Measurements from ENCODE around the gene SPTBN4.
"Not testable (repeated sequence)": the region's sequence is repeated elsewhere in the genome, so short reads cannot be mapped to it uniquely, and the experiment has no call there.

The SPTBN4 gene

DNA sequence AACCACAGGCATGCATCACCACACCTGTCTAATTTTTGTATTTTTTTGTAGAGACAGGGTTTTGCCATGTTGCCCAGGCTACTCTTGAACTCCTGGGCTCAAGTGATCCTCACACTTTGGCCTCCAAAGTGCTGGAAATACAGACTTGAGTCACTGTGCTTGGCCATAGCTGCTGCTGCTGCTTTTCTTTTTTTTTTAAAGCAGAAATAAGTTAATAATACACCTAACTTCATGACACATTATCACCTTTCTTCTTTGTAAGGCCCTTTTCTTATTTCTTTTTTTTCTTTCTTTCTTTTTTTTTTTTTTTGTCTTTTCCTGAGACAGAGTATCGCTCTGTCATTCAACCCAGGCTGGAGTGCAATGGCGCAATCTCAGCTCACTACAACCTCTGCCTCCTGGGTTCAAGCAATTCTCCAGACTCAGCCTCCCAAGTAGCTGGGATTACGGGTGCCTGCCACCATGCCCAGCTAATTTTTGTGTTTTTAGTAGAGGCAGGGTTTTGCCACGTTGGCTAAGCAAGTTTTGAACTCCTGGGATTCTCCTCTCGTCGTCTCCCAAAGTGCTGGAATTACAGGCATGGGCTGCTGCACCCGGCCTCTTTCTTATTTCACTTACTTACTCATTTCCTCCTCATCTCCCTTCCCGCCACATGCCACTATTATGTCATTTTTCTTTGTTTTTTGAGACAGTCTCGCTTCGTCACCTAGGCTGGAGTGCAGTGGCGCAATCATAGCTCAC lies 118.6 kb downstream of the SPTBN4 start:
- no peak for DNase-seq (ENCODE audit: extremely low read depth in 1 of 2, low read depth in 1 of 2)

DNA sequence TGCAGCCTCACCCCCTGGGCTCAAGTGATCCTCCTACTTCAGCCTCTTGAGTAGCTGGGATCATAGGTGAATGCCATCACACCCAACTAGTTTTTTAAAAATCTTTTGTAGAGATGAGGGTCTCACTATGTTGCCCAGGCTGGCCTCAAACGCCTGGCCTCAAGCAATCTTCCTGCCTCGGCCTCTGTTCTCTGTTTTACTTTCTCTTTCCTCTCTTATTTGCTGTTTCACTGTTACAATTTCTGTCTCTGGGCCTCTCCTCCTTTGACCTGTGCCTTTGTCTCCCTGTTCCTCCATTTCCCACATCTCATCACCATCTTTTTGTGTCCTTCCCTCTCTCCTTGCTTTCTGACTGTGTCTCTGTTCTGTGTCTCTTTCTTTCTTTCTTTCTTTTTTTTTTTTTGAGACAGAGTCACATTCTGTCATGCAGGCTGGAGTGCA lies 119.2 kb downstream of the SPTBN4 start:
- no peak for DNase-seq (ENCODE audit: extremely low read depth in 1 of 2, low read depth in 1 of 2)

DNA sequence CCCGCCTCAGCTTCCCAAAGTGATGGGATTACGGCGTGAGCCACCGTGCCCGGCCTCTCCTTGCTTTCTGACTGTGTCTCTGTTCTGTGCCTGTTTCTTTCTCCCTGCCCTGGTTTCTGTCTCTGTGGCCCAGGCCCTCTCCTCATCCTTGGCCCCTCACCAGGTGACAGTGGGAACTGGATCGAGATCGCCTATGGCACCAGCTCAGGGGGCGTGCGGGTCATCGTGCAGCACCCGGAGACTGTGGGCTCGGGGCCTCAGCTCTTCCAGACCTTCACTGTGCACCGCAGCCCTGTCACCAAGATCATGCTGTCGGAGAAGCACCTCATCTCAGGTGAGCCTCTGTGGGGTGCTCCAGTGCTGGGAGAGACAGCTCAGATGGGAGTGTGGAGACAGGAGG lies 119.8 kb downstream of the SPTBN4 start:
- DNase-seq (ENCODE audit: extremely low read depth in 1 of 2, low read depth in 1 of 2), result no peak

DNA sequence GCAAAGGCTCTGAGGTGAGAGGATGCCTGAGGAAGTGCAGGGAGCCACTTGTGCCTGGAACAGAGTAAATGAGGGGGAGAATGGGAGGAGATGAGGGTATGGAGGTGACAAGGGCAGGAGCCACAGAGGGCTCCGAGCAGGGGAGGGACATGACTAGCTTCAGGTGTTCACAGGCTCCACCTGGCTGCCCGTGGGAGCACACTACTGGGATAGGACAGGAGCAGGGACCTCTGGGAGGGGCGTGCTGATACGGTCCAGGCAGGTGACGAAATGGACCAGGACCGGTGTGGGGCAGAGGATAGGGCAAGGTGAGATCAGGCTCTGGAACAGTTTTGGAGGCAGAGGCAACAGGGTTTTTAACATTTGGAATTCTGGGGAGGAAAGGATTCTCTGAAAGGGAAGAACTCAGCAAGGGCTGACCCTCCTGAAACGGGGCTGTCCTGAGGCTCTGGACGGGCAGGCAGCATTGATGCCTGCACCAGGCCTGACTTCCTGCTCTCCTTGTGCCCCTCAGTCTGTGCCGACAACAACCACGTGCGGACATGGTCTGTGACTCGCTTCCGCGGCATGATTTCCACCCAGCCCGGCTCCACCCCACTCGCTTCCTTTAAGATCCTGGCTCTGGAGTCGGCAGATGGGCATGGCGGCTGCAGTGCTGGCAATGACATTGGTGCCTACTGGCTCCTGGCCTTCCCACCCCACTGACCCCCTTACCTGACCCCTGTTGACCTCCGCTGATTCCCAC lies 121.5 kb downstream of the SPTBN4 start:
- DNase-seq (ENCODE audit: extremely low read depth in 1 of 2, low read depth in 1 of 2), result no peak

DNA sequence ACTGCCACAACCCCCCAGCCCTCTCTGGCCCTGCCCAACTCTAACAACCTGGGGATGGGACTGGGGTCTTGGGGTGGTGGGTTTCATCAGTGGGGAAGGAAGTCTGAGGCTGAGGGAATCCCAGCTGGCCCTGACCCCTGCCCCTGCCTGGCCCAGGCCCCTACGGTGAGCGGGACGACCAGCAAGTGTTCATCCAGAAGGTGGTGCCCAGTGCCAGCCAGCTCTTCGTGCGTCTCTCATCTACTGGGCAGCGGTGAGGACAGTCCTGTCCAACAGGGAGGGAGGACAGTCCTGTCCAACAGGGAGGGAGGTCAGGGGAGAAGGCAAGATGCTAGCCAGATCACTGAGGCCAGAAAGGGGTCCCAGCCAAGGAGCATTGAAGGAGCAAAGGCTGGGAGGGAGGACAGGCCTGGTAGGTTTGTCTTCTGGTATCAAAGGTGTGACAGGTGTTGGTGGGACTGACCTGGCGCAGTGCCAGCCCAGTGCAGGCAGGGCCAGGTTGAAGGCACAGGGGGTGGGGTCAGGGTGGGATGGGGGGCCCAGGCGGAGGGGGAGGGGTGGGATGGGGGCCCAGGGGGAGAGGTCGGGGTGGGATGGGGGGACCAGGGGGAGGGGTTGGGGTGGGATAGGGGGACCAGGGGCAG lies 122.2 kb downstream of the SPTBN4 start:
- DNase-seq (ENCODE audit: extremely low read depth in 1 of 2, low read depth in 1 of 2), result no peak

DNA sequence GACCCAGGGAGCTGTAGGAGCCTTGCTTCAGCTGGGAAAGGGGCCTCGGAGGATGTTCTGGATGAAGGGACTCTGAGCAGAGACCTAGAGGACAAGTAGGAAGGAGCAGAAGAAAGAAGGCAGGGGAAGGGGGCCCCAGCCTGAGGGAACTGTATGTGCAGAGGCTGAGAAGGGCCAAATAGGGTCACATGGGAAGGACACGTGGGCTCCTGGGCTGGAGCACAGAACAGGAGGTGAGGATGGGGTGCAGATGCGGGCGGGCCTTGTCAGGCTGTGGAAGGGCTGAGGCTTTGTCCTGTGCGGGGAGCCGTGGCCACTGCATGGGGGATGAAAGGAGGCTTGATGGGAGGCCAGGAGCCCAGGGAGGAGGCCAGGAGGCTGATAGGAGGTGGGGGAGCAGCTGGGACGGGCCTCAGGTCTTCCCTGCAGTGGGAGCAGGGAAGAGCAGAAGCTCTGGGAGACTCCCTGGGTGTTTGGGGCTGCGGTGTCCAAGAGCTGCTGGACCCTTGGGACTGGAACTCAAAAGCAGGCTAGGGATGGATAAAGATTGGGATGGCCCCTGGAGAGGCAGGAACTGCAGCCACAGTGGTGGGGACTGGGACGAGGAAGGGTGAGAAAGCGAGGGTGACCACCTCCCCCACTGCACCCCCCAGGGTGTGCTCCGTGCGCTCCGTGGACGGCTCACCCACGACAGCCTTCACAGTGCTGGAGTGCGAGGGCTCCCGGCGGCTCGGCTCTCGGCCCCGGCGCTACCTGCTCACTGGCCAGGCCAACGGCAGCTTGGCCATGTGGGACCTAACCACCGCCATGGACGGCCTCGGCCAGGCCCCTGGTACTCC lies 123.0 kb downstream of the SPTBN4 start:
- no peak for DNase-seq (ENCODE audit: extremely low read depth in 1 of 2, low read depth in 1 of 2)

DNA sequence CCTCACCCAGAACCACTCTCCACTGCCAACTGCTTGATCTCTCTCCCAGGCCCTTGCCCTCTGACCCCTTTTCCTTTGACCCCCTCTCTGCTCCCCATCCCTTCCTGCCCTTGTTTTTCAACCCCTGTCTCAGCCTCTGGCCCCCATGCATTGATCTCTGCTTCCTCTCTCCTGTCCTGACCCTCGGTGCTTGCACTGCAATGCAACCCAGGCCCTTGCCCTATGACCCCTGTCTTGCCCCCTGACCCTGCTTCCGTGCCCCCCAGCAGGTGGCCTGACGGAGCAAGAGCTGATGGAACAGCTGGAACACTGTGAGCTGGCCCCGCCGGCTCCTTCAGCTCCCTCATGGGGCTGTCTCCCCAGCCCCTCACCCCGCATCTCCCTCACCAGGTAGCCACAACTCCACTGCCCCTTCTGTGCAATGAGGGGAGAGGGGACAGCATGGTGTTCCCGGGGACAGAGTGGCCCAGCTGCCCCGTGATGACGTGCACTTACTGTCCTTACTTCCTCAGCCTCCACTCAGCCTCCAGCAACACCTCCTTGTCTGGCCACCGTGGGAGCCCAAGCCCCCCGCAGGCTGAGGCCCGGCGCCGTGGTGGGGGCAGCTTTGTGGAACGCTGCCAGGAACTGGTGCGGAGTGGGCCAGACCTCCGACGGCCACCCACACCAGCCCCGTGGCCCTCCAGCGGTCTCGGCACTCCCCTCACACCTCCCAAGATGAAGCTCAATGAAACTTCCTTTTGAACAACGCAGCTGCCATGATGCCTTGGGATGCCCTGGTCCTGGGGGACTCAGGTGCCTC lies 123.9 kb downstream of the SPTBN4 start:
- DNase-seq (ENCODE audit: extremely low read depth in 1 of 2, low read depth in 1 of 2), result no peak

DNA sequence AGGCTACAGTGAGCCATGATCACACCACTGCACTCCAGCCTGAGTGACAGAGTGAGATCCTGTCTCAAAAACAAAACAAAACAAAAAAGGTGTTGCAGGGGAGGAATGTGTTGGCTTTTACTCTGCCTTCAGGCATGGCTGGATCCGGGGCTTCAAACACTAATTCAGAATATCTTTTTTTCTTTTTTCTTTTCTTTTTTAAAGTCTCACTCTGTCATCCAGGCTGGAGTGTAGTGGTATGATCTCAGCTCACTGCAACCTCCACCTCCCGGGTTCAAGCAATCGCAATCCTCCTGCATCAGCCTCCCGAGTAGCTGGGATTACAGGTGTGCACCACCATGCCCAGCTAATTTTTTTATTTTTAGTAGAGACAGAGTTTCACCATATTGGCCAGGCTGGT lies 124.9 kb downstream of the SPTBN4 start:
- not testable (repeated sequence) for DNase-seq (ENCODE audit: extremely low read depth in 1 of 2, low read depth in 1 of 2)

DNA sequence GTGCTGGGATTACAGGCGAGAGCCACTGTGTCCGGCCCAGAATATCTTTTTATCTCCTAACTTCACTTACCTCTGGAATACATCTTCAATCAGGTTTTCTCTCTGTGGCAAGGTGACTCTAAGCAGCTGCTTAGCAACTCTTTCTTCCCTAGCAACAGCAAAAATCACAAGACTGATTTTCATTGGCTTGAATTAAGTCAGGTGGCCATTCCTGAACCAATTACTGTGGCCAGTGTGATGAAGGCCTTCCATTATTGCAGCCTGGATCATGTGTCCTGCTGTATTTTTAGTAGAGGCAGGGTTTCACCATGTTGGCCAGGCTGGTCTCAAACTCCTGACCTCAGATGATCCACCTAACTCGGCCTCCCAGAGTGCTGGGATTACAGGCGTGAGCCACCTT lies 125.4 kb downstream of the SPTBN4 start:
- no peak for DNase-seq (ENCODE audit: extremely low read depth in 1 of 2, low read depth in 1 of 2)

DNA sequence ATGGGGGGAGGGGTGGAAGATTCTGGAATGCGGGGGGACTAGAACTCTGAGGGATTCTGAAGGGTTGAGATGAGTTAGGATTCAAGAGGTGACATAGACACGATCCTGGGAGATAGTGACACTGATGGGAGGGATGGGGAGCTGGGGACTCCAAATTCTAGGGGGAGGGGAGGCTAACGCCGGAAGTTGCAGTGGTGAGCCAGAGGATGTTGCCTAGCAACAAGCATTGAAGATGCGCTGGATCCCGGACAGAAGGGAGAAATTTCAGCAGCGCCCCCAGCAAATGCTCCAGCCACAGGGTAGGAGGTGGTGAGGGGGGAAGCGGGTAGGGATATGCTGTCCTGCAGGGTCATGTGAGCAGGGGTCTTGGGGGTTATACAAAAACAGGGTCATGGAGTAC lies 127.5 kb downstream of the SPTBN4 start:
- DNase-seq (ENCODE audit: extremely low read depth in 1 of 2, low read depth in 1 of 2), result no peak

DNA sequence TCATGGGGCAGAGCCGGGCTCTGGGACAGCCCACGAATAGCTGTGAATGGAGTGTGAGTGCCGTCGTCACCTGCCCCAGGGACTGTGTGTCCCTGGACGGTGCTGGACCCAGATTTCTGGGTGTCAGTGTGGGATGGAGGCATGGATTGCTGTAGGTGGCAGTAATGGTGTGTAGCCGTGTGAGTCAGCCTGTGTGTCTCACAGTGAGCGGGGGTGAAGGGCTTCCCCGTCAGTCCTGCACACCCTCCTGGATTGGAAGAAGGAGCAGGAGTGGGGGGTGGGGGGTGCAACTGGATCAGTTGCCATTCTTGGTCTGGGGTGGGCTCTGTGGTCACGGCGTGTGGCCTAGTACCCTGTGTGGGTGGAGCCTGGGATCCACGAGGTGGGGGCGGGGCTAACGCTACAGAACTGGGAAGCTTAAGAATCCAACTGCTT lies 127.9 kb downstream of the SPTBN4 start:
- DNase-seq (ENCODE audit: extremely low read depth in 1 of 2, low read depth in 1 of 2), result no peak

DNA sequence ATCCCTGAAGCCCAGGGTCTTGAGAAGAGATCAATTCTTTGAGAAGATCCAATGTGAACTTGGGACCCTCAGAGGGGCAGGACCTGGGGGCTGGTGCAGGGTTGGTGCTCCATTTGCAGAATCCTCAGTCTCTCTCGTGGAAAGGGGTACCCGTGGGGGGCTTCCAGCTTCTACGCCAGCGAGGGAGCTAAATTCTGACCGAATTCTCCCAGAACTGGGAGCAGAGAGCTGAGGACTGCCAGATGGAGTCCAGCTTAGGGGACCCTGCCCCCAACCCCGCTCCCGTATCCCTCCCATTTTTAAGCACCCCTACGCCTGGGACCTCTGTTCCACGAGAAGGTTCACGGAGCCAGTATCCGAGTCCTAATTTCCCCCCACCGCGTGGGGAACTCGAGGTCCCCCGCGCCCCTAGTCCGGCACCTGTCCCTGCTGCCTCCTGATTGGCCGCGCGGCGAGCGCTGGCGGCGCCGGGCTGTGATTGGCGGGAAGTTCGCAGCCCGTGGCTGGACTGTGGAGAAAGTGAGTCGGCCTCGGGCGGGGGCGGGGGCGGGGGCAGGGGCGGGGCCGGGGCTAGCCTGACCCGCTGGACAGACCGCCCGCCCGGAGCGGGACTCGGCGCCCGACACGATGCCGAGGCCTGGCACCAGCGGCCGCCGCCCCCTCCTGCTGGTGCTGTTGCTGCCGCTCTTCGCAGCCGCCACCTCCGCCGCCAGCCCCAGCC lies 130.0 kb downstream of the SPTBN4 start:
- no peak for DNase-seq (ENCODE audit: extremely low read depth in 1 of 2, low read depth in 1 of 2)

DNA sequence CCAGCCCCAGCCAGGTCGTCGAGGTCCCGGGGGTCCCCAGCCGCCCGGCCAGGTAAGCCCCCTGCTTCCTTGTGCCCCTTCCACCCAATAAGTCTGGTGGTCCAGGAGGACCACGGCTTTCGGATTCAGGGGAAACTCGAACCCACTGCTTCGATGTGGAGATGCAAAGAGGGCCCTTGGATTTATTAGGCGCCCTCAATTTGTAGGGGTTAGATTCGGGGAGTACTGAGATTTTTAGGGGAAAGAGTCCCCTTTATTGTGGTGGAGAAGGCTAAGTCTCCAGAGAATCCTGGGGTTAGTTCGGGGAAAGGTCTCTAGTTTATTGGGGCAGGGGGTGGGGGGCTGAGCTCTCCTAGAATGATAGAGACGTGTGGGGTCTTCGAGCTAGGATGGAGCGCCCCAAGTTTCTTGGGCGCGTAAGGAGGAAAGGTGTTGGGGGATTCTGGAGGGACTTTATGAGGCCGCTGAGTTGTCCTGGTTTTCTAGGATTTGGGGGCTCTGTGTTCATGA lies 130.6 kb downstream of the SPTBN4 start:
- no peak for DNase-seq (ENCODE audit: extremely low read depth in 1 of 2, low read depth in 1 of 2)

DNA sequence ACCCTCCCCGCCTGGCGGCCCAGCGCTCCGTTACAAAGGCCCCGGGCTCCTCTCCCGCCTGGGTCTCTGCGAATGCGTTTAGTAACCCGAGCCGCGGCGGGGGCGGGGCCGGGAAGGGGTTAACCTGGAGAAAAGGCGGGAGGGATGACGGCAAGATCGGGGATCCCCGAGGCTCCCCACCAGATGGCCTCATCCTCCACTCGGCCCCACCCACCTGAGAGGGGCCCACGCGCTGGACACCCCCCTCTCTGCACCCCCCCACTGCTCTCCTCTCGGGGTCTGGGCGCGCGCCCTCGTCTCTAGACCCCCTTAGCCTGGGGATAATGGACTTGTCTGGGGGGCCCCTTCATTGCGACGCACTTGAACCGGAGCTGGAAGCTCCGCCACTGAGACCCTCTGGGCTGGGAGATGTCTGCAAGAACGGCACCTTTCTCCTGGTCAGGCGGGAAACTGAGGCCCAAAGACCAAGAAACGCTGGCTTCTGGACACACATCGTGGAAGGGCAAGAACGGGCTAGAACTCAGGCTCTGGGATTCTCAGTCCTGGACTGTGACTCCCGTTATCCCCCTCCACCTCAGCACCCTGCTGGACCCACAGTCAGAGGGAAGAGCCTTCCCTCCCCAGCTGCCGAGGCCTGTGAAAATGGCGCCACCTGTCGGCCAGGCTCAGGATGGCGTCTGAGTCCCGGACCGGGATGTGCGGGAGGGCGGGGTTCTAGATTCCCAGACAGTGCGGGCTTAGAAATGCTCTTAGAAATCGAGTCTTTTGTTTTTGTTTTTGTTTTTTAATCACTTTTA lies 131.5 kb downstream of the SPTBN4 start:
- peak; percentile 58 to 67 for DNase-seq (ENCODE audit: extremely low read depth in 1 of 2, low read depth in 1 of 2)

DNA sequence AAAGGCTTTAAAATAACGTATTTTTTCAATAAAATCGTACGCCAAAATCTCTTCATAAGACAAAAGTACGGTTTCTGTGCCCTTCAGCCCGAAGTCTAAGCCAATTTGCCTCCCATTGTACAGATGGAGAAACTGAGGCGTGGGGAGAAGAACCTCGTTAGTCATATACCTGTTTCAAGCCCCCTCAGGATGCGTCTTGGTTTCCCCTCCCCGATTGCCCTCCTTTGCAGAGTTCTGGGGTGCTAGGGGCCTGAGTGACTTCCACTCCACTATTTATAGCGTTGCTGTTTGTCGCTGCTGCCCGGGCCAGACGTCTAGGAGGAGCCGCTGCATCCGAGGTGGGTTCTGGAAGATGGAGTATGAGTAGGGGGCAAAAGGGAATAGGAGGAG lies 132.1 kb downstream of the SPTBN4 start:
- no peak for DNase-seq (ENCODE audit: extremely low read depth in 1 of 2, low read depth in 1 of 2)

DNA sequence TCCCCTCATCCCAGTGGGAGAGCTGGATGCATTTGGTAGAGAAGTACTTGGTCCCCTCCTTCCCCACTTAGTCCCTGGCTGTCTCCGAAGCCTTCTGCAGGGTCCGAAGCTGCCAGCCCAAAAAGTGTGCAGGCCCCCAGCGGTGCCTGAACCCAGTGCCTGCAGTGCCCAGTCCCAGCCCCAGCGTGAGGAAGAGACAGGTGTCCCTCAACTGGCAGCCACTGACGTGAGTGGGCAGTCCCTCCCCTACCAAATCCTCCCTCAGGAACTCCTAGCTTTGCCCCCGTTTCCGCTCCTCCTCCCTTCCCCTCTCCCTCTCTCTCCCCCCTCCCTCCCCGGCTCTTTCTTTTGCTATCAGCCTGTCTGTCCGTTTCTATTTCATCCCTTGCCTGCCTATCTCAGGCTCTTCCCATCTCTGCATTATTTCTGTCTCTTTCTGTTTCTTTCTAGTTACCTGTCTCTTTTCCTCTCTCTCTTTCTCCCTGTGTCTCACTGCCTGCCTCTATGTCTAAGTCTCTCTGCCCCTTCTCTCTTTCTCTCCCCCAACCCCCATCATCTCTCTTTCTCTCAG lies 132.6 kb downstream of the SPTBN4 start:
- DNase-seq (ENCODE audit: extremely low read depth in 1 of 2, low read depth in 1 of 2), result no peak

DNA sequence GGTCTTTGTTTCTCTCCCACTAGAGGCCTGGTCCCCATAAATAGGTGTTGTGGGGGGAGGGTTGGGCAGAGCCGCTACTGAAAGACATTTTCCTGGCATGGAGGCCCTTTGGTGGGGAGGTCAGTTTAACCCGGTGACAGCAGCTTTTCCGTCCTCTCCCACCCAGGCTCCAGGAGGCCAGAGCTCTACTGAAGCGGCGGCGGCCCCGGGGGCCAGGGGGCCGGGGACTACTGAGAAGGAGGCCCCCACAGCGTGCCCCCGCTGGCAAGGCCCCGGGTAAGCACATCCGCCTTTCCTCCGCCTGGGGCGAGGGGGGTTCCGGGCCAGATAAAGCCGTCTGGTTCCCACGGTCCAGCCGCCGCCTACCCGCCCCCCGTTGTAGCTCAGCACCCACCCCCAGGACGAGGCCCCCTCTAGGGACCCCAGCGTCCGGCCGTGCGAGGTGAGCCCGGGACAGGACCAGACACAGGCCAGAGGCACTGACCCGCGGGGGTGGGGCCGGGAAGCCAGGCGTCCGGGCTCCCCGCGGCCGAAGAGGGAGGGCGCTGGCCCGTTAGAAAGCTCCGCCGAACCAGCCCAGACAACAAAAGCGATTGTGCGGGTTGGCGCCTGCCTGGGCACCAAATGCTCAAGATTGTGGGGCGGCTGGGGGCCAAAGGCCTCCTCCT lies 133.2 kb downstream of the SPTBN4 start:
- DNase-seq (ENCODE audit: extremely low read depth in 1 of 2, low read depth in 1 of 2), result no peak
